ENCODE measurements around the gene UMOD.
A peak's percentile ranks its signal among the peaks of the same experiment; 100 is the strongest.

The UMOD gene

DNA sequence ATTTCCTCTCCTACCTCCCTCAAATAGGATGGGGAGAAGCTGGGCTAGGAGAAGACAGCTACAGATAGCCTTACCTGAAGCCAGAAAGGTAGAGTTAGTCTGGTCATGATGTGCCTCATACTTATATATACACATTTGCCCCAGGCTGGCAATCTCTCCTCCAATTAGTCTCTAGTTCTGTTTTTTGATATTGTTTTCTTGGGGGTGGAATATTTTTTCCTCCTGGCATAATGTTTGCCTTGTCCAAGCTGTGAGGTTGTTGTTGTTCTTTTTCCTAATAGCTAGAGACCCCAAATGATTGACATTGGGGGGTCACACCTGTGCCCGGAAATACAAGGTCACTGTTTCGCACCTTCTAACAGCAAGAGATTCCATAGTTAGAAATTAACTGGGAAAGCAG, at the start of gene UMOD:
Gene UMOD, minus strand, starts transcription at position 101 of the 400 bp plus-strand sequence. CDS start 1,978 bp downstream, outside the sequence.
- no peak for DNase-seq

DNA sequence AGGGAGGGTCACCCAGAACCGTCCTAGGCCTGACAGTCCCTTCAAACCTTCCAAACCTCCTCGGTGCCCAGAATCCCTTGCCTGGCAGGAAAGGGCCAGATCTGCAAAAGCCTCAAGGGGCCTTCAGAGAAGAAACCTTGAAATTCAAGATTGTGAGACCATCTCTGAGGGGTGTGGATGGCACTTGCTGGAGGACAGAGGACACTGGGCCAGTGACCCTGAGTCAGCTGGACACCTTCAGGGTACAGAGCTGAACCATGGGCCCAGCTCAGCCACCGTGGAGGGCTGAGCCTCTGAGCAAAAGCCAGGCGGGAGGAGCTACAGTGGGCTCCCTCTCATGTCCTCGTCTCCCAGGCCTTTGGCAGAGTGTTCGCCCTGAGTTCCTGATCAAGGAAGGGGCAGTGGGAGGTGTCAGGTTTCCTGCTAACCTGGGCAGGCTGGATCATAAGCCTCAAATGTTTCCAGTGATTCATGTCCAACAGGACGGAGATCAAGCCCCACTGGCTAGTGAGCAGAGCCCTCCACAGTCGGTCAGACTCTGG, 49.0 kb upstream of the UMOD start:
- no peak for DNase-seq

DNA sequence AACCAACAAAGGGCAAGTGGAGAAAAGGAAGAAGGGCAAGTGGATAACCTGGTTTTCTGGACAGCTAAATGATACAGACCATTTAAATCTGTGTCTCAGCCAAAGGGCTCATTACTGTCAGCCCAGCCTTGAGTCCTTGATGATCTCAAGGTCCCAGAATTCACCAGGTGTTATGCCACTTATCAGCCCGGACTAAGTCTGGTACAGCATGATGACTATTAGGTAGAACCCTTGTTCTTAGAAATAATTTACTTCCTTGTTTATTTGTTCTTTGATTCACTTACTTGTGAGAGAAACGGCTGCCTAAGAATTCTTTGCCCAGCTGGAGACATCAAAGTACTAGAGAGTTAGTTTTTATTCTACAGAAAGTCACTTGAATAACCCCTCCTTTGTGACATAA, 48.6 kb upstream of the UMOD start:
- no peak for DNase-seq

DNA sequence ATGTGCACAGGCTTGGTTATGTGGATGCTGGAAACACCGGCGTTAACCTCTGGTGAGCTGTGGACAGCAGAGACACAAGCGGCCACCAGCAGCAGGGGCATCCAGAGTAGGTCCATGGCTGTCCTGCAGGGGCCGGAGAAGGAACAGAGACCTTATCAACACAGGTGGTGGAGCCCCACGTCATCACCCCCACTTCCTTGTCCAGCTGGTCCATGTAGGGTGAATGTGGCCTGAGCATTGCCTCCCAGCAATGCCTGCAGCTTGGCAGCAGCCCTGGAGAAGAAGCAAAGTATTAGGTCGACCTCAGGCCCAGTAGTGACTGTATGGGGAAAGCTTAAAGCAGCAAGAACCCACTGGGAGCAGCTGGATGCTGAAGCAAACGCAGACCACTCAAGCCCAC, 46.7 kb upstream of the UMOD start:
- DNase-seq: no peak

DNA sequence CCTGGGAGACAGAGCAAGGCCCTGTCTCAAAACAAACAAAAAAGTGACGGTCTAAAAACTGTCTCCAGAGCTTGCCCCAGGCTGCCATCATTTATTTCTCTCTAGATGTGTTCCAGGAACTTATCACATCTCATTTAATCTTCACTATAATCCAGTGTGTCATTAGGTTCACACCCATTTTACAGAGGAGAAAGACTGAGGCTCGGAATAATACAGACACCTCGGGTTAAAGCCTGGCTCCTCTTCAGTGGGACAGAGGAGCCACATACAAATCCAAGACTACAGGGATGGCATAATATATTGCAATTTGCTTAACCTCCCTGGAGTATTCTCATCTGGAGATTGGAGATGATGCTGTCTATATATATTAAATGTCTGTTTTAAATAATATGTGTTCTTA, 46.1 kb upstream of the UMOD start:
- DNase-seq: no peak

DNA sequence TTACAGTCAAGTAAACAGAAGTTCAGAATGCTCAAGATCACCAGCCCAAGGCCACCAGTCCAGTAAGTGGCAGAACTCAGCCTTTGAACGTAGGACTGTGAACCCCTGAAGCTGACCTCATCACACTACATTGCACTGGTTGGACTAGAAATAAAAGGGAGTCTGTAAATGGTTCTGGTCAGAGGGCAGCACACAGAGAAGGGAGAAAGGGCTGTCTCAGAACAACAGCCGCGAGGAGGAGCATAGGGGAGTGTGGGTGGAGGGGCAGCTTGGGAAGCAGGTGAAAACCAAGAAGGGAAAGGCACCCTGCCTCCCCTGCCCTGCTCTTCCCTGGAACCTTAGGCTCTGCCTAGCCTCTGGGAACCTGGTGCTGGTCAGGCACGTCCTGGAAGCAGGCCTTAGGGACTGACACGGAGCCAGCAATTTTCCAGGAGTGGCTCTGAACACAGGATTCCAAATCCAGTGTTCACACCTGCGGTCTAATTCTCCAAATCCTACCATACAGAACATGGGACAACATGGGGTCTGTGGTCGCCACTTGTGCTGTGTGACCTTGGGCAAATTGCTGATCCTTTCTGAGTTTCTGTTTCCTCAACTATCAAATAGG, 45.1 kb upstream of the UMOD start:
- no peak for DNase-seq

DNA sequence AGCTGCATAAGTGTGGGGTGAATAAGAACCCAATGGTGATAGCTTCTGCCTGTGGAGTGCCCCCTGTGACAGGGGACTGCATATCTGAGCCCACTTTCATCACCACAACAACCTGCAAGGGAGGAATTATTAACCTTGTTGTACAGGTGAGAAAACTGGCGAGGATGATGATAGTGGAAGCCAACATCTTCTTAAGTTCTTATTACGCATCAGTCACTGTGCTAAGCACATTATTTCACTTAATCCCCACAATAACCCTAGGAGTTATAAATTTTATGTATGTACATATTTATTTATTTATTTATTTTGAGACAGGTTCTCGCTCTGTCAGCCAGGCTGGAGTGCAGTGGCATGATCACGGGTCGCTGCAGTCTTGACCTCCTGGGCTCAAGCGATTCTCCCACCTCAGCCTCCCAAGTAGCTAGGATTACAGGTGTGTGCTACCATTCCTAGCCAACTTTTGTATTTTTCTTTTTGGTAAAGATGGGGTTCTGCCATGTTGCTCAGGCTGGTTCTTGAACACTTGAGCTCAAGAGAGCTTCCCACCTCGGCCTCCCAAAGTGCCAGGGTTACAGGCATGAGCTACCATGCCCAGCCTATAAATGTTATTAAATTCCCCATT, 44.4 kb upstream of the UMOD start:
- DNase-seq: no peak

DNA sequence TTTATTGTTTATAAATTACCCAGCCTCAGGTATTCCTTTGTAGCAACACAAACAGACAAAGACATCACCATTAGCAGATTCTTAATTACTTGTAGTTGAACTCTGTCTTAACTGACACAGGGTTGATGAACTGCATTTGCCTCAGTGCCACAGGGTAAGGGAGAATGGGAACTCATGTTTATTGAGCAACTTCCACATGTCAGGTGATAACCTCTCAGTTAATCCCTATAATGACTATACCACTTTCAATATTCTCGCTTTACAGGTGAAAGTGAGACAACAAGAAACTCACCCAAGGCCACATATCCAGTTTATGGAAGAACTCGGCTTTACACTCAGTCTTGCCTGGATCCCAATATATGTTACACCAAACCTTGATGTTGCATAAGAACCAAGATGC, 43.4 kb upstream of the UMOD start:
- DNase-seq: no peak

DNA sequence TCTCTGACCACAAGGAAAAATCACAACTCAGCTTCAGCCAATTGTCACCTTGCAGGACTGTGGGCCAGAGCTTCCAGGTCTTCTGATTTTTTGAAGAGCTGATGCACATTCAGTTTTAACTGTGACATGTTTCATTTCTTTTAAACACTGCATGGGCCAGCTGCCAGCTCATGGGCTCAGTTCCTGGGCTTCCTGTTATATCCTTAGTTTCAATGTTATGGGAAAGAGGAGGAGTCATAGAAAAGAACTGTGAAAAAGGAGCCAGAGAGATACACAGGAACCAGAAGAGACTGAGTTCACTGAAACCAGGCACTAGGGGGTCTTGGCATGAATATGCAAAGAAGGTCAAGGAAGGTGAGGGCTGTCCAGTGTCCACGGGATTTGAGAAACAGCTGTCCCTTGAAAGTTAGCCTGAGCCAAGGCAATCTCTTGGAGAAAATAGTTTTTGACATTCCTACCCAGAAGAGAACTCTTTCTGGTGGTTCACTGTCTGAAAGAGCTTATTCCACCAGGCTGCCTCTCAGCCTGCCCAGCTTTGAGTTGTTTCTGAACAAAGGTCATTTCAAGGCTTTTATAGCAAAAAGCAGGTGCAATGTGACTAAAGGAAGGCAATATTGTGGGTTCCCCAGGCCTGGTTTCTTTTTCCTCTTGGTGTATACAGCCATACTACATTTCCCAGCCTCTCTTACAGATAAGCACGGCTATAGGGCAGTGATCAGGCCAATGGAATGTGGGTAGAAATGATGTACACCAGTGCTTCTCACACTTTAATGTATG, 41.5 kb upstream of the UMOD start:
- DNase-seq: no peak

DNA sequence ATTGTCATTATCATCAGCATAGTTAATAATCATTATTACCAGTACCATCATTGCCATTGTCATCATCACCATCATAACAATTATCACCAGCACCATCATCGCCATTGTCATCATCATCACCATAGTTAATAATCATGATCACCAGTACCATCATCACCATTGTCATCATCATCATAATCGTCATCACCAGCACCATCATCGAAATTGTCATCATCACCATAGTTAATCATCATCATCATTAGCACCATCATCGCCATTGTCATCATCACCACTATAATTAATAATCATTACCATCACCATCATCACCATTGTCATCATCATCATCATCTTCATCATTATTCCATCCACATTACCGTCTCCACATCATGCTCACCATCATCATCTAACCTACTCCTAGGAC, 38.5 kb upstream of the UMOD start:
- no peak for DNase-seq

DNA sequence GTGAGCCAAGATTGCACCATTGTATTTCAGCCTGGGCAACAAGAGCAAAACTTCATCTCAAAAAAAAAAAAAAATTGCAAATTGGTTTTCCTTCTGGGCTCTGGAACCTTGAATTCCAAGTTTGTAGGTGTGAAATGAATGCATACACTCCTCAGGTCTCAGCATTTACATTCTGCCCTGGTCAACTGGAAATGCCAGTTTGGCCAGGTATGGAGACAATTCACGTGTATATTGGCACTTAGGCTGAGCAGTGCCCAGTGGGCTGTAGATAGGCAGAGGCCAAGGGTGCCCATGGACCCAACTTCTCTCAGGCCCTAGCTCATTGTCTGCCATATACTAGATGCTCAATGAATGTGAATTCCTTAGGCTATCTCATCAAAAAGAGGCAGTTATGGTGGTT, 36.3 kb upstream of the UMOD start:
- DNase-seq: no peak

DNA sequence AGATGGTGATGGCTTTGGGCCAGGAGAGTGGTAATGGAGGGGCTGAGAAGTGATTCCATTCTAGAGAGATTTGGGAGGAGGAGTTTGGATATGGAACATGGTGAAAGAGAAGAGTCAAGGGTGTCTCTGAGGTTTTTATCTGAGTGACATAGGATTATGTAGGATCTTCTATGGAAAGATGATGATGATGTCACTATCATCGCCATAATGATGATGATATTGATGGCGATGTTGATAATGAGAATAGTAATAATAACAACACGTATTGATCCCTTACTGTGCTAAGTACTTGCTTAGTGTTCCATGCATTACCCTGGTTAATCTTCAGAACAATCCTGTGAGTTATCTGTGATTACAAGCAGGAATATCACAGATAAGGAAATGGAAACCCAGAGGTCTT, 35.5 kb upstream of the UMOD start:
- no peak for DNase-seq

DNA sequence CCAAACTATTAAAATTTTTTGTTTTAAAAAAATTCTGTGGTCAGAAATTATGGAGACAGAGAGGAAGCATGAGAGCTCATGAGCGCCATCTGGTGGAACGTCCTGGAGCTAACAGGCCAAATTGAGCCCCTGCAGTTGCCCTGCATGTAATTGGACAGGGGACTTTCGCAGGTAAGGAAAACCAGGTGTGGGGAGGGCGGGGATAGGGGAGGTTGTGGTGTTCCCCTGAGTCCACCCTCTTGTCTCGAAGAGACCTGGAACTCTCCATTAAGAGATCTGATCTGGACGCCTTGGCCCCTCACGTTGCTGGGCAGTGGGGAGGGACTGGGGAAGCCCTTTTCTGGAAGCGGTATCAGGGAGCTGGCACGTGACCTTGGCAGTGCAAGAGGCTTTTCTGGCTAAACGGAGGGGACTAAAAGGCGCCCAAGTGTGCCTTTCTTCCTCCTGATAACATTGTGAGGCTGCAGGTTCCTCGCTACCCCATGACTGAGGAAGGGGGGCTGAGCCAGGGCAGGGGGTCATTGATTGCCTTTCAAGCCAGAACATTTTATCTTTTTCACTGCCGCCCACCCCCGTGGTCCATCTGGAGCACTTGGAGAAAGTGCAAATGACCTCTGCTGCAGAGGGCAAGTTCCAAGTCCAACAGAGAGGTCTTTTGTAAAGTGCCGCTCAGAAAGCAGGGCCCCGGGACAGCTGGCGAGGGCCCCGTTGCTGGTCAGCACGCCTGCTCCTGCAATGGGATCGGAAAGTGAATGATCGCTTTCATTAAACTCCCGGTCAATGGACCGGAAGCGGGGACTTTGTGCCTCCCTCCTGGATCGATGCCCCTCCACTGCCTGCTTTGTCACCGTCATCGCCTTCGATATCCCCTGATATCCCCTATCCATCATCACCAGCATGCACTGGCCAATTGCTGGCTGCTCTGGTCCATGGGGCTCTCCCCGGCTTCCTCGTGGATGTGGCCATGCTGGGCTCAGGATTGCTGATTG, 33.6 kb upstream of the UMOD start:
- peak; percentile 52 for DNase-seq

DNA sequence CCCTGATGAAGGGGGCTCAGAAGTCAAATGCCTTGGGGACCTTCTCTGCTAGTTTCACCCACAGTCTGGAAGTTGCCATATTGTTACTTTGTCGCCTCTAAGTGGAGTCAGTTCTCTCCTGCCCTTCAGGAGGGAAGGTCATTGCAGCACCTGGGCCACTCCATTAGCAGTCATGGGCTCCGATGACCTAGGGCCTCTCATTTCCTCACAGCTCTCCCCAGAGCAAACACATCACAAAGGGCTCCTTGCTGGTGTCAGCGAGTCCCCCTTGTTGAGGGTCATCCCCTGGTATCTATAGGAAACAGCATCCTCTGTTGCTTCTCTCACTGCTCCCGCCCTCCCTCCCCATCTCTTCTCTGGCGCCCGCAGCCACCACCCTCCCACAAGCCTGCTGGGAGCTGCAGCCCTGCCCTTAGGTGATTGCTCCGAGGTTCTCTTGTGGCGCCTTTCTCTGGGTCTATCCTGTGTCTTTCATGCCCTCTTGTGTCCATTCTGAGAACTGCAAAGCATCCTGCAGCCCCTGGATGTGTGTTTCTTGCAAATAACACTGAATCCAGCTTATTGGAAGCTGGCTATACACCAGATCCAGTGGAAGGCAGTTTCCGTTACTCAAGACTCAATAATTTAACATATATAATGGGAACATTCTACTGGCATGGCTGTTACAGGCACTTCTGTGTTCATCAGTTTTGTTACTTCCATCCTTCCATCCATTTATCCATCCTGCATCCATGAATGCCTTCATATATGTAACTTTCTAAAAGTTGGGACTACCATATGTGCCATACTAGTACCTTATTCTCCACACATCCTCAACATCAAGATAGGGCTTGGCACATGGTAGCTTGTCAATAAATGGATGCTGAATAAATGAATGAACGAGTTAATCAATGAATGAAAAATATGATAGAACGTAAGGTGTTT, 30.9 kb upstream of the UMOD start:
- peak; percentile 66 for DNase-seq

DNA sequence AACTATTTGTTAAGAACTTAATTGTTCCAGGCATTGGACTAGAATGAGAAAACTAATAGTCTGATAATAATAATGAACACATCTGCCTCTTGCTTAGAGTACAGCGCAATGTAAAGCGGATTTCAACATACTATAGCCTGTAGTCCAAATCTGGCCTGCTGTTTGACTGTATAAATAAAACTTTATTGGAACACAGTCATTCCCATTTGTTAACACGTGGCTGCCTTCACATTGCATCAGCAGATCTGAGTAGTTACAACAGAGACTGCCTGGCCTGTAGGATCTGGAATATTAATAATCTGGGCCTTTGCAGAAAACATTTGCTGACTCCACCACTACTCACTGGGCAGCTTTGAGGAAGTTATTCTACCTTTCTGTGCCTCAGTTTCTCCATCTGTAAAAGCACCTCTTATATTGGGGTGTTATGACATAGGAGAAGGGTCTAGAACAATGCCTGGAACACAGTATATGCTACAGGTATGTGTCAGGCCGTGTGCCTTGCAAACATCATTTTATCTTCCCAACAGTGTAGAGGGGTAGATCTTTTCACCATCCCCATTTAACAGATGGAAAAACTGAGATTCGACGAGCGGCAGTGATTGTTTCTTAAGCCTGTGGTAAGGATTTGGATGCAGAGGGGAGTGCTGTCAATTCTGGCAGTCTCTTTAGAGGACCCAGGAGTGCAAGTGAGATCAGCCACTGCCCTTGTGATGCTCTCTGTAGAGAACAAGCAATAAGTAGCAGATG, 29.9 kb upstream of the UMOD start:
- no peak for DNase-seq

DNA sequence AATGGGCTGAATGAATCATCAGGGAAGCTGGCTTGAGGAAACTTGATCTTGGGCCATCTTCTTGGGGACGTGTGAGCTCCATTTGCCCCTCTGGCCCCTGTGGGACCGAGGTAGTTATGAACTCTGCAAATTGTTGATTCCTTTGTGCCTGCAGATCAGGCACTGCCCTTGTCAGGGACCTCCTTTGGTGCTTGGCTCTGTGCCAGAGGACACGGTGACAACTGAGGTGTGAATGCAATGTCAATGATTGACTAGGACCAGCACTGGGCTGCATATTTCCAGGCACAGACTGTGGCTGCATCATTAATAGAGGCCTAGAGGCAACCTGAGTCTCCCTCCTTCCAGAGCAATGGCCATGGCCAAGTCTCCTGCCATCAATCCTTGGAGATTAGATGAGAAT, 28.3 kb upstream of the UMOD start:
- DNase-seq: no peak

DNA sequence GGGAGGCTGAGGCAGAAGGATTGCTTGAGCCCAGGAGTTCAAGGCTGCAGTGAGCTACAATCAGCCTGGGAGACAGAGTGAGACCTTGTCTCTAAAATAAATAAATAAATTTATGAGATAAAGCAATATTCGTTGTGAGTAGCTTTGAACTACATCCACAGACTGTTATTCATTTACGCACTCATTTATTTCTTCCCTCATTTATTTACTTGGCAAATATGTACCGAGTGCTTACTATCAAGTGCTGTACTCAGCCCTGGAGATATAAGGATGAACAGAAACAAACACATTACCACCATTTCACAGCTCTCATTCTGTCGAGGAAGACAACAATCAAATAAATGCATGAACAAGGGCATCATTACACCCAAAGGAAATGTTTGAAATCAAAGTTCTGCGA, 24.7 kb upstream of the UMOD start:
- DNase-seq: no peak

DNA sequence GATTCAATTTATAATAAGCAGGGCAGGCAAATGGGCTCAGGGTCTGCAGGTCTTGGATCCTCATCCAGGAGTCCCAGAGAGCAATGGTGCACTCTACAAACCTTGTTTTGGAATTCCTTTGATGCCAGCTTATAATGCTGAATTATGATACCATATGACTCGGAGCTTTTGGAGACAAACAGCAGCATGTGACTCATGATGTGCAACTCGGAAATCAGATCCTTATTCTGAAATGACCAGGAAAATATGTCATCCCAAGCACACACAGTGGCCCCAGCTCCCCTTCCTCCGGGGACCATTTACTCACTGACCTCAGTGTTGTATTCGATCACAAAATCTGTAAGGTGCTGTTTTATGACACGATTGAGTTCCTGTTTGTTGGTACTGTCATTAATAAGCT, 20.2 kb upstream of the UMOD start:
- no peak for DNase-seq

DNA sequence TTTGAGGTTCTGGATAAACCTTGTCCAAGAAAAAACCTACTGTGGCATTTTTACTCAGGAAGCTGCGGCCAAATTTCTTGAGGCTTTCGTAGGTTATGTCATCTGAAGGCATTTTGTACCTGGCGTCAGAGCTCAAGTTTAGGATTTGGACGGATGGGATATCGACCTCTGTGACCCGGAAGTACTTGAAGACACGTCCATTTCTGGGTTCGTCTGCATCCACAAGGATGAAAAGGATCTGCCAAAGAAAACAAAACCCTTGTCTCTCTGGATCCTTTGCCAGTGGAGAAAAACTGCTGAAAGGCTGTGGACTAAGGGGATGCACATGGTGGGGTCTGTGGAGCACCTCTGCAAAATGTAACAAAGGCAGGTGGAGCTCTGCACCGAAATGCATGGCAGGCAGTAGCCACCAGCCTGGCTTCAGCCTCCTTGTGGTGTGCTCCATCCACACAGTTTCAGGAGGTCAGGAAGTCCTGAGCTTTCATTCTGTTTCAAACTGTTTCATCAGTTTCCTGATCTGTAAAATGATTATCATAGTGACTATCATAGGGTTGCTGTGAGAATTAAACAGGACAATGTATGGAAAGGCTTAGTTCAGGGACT, 17.0 kb upstream of the UMOD start:
- no peak for DNase-seq

DNA sequence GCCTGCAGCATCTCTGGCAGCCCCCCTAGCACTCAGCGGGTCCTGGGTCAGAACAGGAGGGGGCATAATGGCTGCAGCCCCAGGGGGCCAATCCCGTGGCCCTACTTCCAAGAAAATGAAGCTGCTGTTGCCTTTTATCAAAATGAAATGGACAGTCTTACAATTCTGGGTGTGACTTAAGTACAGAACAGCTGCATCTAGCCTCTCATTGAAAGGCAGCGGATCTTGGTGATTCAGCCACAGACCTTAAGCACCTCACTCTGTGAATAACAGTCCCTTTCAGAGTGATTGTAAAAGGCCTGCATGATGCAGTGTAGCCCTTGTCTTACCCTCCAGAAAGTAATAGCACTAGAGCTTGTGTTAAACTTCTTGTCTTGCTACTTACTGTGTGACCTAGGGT, 11.5 kb upstream of the UMOD start:
- no peak for DNase-seq

DNA sequence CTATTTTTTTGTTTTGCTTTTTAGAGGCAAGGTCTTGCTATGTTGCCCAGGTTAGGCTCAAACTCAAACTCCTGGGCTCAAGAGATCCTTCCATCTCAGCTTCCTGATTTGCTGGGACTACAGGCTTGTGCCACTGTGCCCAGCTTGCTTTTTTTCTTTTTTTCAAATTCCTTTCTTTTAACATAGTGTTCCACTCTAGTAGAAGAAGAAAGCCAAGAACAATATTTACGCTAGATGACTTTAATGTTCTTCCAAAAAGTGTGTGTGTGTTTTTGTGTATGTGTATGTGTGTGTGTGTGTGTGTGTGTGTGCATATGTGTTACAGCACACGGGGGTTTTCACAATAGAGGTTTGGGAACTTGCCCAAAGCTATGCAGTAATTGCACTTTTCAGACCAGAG, 10.7 kb upstream of the UMOD start:
- no peak for DNase-seq
